ENCODE measurements around the gene TCERG1L.
"Not testable (repeated sequence)": the region's sequence is repeated elsewhere in the genome, so short reads cannot be mapped to it uniquely, and the experiment has no call there.

Gene TCERG1L

GRCh38 chr10:131143425-131144165 lies 167.9 kb downstream of the TCERG1L start:
- no peak for DNase-seq (ENCODE audit: low read depth in 2 of 2)

GRCh38 chr10:131142517-131143380 lies 168.8 kb downstream of the TCERG1L start:
- DNase-seq (ENCODE audit: low read depth in 2 of 2), result no peak

- DNase-seq (ENCODE audit: low read depth in 2 of 2), result no peak
These were observed 169.6 kb downstream of the TCERG1L start for GRCh38 chr10:131141645-131142516.

GRCh38 chr10:131141207-131141606 lies 170.3 kb downstream of the TCERG1L start:
- no peak for DNase-seq (ENCODE audit: low read depth in 2 of 2)

GRCh38 chr10:131140606-131141005 lies 170.9 kb downstream of the TCERG1L start:
- no peak for DNase-seq (ENCODE audit: low read depth in 2 of 2)

GRCh38 chr10:131137223-131137622 lies 174.3 kb downstream of the TCERG1L start:
- DNase-seq (ENCODE audit: low read depth in 2 of 2), result no peak

- DNase-seq (ENCODE audit: low read depth in 2 of 2), result not testable (repeated sequence)
These were observed 175.2 kb downstream of the TCERG1L start for GRCh38 chr10:131136336-131136735.

GRCh38 chr10:131135716-131136115 lies 175.8 kb downstream of the TCERG1L start:
- DNase-seq (ENCODE audit: low read depth in 2 of 2), result no peak

GRCh38 chr10:131134651-131135050 lies 176.9 kb downstream of the TCERG1L start:
- no peak for DNase-seq (ENCODE audit: low read depth in 2 of 2)

- DNase-seq (ENCODE audit: low read depth in 2 of 2), result no peak
These were observed 177.4 kb downstream of the TCERG1L start for GRCh38 chr10:131134001-131134576.

- DNase-seq (ENCODE audit: low read depth in 2 of 2), result no peak
These were observed 178.8 kb downstream of the TCERG1L start for GRCh38 chr10:131132681-131133080.

GRCh38 chr10:131131726-131132591 lies 179.6 kb downstream of the TCERG1L start:
- DNase-seq (ENCODE audit: low read depth in 2 of 2), result no peak

GRCh38 chr10:131130025-131130424 lies 181.5 kb downstream of the TCERG1L start:
- no peak for DNase-seq (ENCODE audit: low read depth in 2 of 2)

- DNase-seq (ENCODE audit: low read depth in 2 of 2), result no peak
These were observed 182.0 kb downstream of the TCERG1L start for GRCh38 chr10:131129544-131129943.

GRCh38 chr10:131128731-131129130 lies 182.8 kb downstream of the TCERG1L start:
- DNase-seq (ENCODE audit: low read depth in 2 of 2), result no peak

GRCh38 chr10:131127610-131128009 lies 183.9 kb downstream of the TCERG1L start:
- DNase-seq (ENCODE audit: low read depth in 2 of 2), result no peak

- DNase-seq (ENCODE audit: low read depth in 2 of 2), result no peak
These were observed 184.4 kb downstream of the TCERG1L start for GRCh38 chr10:131127138-131127589.

- DNase-seq (ENCODE audit: low read depth in 2 of 2), result no peak
These were observed 185.0 kb downstream of the TCERG1L start for GRCh38 chr10:131126321-131127137.

- no peak for DNase-seq (ENCODE audit: low read depth in 2 of 2)
These were observed 185.9 kb downstream of the TCERG1L start for GRCh38 chr10:131125511-131126225.

All from stimulated activated CD4-positive, alpha-beta T cell treated with anti-CD3 and anti-CD28 coated beads, Interleukin-15, amount 100 ng/mL, for 48 hours (primary cell).